NCI-H1105 treated with DMSO at 0.1 percent for 48 hours (cell line): ENCODE data around the gene GPX5.
"Not testable (repeated sequence)": the region's sequence is repeated elsewhere in the genome, so short reads cannot be mapped to it uniquely, and the experiment has no call there.

Experiments used
- DNase-seq: peaks from one replicate; lab custom pipeline; 2025; lab: John Stamatoyannopoulos, UW

Gene GPX5

GRCh38 chr6:28525496-28526039 is at the start of gene GPX5:
GPX5 (plus strand) TSS chr6:28525881; CDS start chr6:28526014, 133 bp downstream.
- DNase-seq: no peak

DNA sequence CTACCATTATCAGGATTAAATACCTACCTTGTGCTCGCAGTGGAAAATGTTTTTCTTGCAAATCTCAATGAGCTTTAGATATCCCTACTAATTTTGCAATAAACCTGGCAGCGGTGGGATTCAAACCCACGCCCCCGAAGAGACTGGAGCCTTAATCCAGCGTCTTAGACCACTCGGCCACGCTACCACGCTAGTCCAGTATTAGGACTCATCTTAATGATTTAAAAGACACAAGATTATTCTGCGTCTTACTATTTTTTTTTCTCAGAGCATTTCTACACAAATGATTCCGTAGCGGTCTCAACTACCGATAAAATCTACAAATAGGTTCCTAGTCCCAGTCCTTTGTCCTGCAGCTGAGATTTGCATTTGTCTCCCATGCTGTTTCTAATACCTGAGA is 47.2 kb upstream of the GPX5 start:
- DNase-seq: no peak

DNA sequence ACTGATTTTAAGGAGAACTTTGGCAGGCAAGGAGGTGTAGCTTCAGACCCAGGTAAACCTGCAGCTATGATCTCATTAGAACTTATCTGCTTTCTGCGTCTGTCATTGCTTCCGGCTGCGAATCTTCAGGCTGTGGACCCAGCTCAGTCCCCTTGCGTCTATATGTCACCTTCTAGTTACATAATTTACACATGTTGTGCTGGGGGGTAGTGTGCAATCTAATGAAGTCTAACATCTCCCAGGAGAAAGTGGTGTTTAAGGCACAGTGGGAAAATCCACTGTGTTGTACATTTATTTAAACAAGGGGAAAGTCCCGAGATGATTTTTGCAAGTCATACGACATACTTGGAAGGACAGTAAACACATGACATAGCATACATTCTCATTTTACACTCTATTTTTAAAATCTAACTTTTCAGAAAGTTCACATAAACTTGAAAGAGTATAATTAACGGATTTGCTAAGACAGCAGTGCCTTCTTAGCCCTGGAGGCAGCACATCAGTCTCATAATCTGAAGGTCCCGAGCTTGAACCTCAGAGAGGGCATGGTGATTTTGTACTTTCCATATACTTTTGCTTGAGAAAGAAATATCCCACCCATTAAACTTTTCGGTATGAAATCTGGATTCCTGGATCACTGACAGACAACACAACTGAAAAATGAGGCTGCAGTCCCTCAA is 45.3 kb upstream of the GPX5 start:
- DNase-seq: no peak

DNA sequence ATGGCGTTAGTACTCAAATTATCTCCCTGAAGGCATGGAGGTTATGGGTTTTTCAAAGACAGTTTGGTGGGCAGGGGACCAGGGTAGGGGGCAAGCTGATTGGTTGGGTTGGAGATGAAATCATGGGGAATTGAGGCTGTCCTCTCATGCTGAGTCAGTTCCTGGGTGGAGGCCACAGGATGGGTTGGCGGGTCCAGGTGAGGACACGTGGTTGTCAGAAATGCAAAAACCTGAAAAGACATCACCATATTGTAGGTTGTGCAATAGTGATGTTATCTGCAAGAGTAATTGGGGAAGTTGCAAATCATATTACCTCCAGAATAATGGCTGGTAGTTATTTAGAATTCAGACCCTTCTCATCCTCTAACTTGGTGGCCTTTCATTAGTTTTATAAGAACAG is 40.2 kb upstream of the GPX5 start:
- DNase-seq: no peak

DNA sequence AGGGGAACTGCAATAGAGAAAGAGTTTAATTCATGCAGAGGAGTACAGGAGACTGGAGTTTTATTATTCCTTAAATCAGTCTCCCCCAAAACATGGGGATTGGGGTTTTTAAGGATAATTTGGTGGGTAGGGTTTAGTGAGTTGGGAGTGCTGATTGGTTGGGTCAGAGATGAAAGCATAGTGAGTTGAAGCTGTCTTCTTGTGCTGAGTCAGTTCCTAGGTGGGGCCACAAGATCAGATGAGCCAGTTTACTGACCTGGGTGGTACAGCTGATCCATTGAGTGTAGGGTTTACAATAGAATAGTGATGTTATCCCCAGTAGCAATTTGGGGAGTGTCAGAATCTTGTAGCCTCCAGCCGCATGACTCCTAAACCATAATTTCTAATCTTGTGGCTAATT is 39.1 kb upstream of the GPX5 start:
- no peak for DNase-seq

GRCh38 chr6:28486988-28487742 is 38.5 kb upstream of the GPX5 start:
- no peak for DNase-seq

- no peak for DNase-seq
Measured at GRCh38 chr6:28488916-28489365, 36.7 kb upstream of the GPX5 start.

GRCh38 chr6:28489366-28490204 is 36.1 kb upstream of the GPX5 start:
- DNase-seq: peak; percentile 10

- no peak for DNase-seq
Measured at GRCh38 chr6:28490205-28490890, 35.3 kb upstream of the GPX5 start.

DNA sequence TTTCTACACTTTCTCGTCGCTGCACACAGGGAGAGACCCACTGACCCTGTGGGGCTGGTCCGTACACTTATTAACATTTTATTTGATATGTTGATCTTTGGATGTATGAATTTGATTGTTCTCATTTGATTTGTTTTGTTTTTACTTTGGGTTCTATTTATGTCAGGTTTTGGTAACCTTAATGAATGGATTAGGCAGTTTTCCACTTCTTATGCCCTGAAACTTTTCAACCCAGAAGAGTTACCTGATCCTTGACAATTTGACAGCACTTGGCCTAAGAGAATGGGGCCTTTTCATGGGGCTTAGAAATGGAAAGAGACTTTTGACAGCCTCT is 33.7 kb upstream of the GPX5 start:
- DNase-seq: no peak

DNA sequence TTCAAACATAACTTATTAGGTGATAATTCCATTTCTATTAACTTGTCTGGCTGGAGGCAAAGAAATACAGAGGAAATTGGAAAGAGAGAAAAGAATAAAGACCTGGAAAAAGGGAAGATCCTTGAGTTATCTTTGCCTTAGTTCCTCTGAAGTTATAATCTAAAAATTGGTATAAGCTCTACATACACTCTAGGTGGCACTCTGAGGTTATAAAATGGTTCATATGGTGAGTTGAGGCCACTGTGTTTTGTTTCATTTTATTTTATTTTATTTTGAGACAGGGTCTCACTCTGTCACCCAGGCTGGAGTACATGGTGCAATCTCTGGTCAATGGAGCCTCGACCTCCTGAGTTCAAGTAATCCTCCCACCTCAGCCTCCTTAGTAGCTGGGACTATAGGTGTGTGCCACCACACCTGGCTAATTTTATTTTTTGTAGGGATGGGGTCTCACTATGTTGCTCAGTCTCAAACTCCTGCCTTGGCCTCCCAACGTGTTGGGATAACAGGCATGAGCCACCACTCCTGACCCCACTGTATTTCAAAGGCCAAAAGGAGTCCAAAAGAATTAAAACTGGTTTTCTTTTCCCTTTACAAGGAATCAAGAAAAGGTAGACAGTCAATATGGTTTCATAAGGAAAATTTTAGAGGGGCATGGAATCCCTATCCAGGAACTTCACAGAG is 29.4 kb upstream of the GPX5 start:
- DNase-seq: peak; percentile 23

- DNase-seq: no peak
Measured at GRCh38 chr6:28497306-28497705, 28.4 kb upstream of the GPX5 start.

- DNase-seq: no peak
Measured at GRCh38 chr6:28497893-28498292, 27.8 kb upstream of the GPX5 start.

DNA sequence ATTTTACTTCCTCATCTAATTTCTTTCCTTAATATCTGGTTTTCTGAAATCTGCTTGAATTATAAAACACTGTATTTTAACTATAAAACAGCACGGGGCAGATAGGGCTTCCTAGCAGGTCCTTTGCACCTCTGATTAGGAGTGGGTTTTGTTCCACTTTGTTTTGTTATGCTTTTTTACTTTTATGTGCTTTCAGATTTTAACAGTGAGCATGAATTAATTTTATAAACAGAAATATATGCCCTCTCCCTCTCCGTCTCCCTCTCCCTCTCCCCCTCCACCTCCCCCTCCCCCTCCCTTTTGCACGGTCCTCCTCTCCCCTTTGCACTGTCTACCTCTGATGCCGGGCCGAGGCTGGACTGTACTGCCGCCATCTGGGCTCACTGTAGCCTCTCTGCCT is 24.4 kb upstream of the GPX5 start:
- no peak for DNase-seq

GRCh38 chr6:28502136-28502535 is 23.5 kb upstream of the GPX5 start:
- DNase-seq: not testable (repeated sequence)

GRCh38 chr6:28502709-28503305 is 22.9 kb upstream of the GPX5 start:
- not testable (repeated sequence) for DNase-seq

DNA sequence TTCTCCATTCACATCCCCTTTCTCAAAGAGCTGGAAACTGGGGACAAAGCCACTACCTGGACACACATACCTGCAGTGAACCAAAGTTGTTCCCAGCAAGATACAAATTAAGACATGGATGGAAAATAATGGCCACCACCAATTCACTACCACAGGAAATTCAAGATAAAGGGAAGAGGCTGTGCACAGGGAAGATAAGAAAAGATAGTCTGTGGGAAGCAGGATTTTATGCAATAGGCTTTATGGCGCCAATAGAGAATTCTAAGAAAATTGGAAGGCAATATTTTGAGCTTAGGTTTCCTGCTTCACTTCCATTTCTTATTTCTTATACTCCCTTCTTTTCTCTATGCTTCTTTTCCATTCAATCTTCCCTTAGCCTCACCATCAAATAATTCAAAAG is 19.9 kb upstream of the GPX5 start:
- no peak for DNase-seq

GRCh38 chr6:28506807-28507475 is 18.7 kb upstream of the GPX5 start:
- no peak for DNase-seq

- DNase-seq: no peak
Measured at GRCh38 chr6:28511628-28512300, 13.9 kb upstream of the GPX5 start.

GRCh38 chr6:28512387-28512786 is 13.3 kb upstream of the GPX5 start:
- DNase-seq: not testable (repeated sequence)
